MM.1S (cell line): ENCODE measurements around the gene PDE12.

Experiments used
- CTCF ChIP-seq: fragments of 300-600 bp; sonication (generic); IDR thresholded peaks from 2 replicates; pipeline ENCODE4 v1.5.1; 2016; ENCODE audit warnings: antibody characterized with exemption, low read length, mixed read lengths
- EZH2 ChIP-seq: fragments of 300-600 bp; sonication (generic); optimal IDR thresholded peaks from 2 replicates; pipeline ENCODE3; 2017; ENCODE audit warnings: low read depth, mild to moderate bottlenecking, antibody characterized with exemption, low read length, mixed read lengths

GRCh38 chr3:57594576-57594975 lies 38.5 kb downstream of the PDE12 start:
- TF ChIP-seq EZH2: no peak
- no peak for TF ChIP-seq CTCF
